GM12878 (cell line): ENCODE results near the gene PRDX3. TPM values are rescaled to one million over a fixed set of nuclear protein-coding genes. Genes with fewer than 3 reads are reported as not detected.

Experiments used
- ATAC-seq: fragments of 200-7000 bp; cut with Tn5 transposase; 3 replicates; pipeline ENCODE4 v1.9.1; 2020; ENCODE audit warnings: mild to moderate bottlenecking, moderate library complexity
- BruUV-seq: library from RNA; stranded (reverse); fragments of 400-500 nt; replicated peaks from 2 replicates; lab custom pipeline; 2021; lab: Mats Ljungman, UMichigan
- CTCF ChIA-PET: fragments of 300-600 bp; sonication (Branson Sonifier 250); formaldehyde crosslinking; extraction: SDS; loops from one replicate; lab custom pipeline; 2021; ENCODE audit warnings: inconsistent platforms; lab: Yijun Ruan, JAX
- POLR2A ChIA-PET: fragments of 350-600 bp; formaldehyde crosslinking; extraction: SDS; loops from one replicate; lab custom pipeline; 2021; ENCODE audit warnings: inconsistent platforms; lab: Charles Lee
- RAD21 ChIA-PET: fragments of 300-600 bp; sonication (Branson Sonifier 250); formaldehyde crosslinking; loops from one replicate; lab custom pipeline; 2023; ENCODE audit warnings: antibody characterized with exemption; ENCODE audit not compliant: unreplicated experiment; lab: Charles Lee
- SMC1A ChIA-PET: fragments of 300-600 bp; sonication (Branson Sonifier 250); formaldehyde crosslinking; loops from one replicate; lab custom pipeline; 2023; ENCODE audit not compliant: unreplicated experiment, uncharacterized antibody; lab: Charles Lee
- DNase-seq: peaks from one replicate; pipeline ENCODE4 v3.0.0-alpha.2; 2011; ENCODE audit warnings: low read depth, low spot score
- FAIRE-seq: peaks from 3 replicates; lab custom pipeline; 2011; peaks lifted over from hg19 to GRCh38; lab: Jason Lieb, UNC
- H2AFZ ChIP-seq: 2 replicates; pipeline ENCODE4 v1.6.0; 2011; ENCODE audit warnings: low read depth, low read length, control low read depth; ENCODE audit not compliant: control insufficient read depth
- H3K27ac ChIP-seq: 2 replicates; pipeline ENCODE4 v1.5.1; 2011; ENCODE audit warnings: control low read depth; ENCODE audit not compliant: control insufficient read depth, insufficient read depth
- H3K27me3 ChIP-seq, 2 experiments: replicated peaks in 1 of 2; 2 replicates each; pipeline versions ENCODE4 v1.6.0 to v1.6.1; 2011; ENCODE audit warnings: low read length in 1 of 2; ENCODE audit not compliant: control insufficient read depth in 2 of 2, insufficient read depth in 2 of 2
- H3K36me3 ChIP-seq, 2 experiments: 2 replicates each; pipeline ENCODE4 v1.5.1; 2011; ENCODE audit warnings: low read length in 1 of 2; ENCODE audit not compliant: control insufficient read depth in 2 of 2, insufficient read depth in 2 of 2
- H3K4me1 ChIP-seq: 2 replicates; pipeline ENCODE4 v1.6.1; 2011; ENCODE audit warnings: mild to moderate bottlenecking, low read length, moderate library complexity, mixed read lengths; ENCODE audit not compliant: control insufficient read depth, insufficient read depth
- H3K4me2 ChIP-seq: 2 replicates; pipeline ENCODE4 v1.6.0; 2011; ENCODE audit warnings: control low read depth; ENCODE audit not compliant: control insufficient read depth, insufficient read depth
- H3K4me3 ChIP-seq: fragments of 200-600 bp; sonication (generic); 2 replicates; pipeline ENCODE4 v1.5.1; 2016
- H3K79me2 ChIP-seq: 2 replicates; pipeline ENCODE4 v1.6.0; 2011; ENCODE audit warnings: low read length; ENCODE audit not compliant: control insufficient read depth, insufficient read depth
- H3K9ac ChIP-seq: 2 replicates; pipeline ENCODE4 v1.8.0; 2011; ENCODE audit warnings: low read length, control low read depth, mixed read lengths; ENCODE audit not compliant: control insufficient read depth, insufficient read depth
- H3K9me3 ChIP-seq: replicated peaks from 3 replicates; pipeline ENCODE4 v1.5.1; 2011; ENCODE audit warnings: mild to moderate bottlenecking, low read length; ENCODE audit not compliant: control insufficient read depth, insufficient read depth
- H4K20me1 ChIP-seq: 2 replicates; pipeline ENCODE4 v1.6.0; 2011; ENCODE audit not compliant: control insufficient read depth, insufficient read depth
- BHLHE40 ChIP-seq, 2 experiments: fragments of 450-650 bp in 1 of 2; IDR thresholded peaks; 2 replicates each; pipeline ENCODE4 v1.6.1; 2011 to 2017; ENCODE audit warnings: low read depth in 2 of 2, borderline replicate concordance in 1 of 2, improper control_type of control experiment in 1 of 2, low read length in 1 of 2, mild to moderate bottlenecking in 1 of 2
- KLF5 ChIP-seq: fragments of 450-650 bp; IDR thresholded peaks from 2 replicates; pipeline ENCODE4 v1.6.1; 2014; ENCODE audit warnings: mild to moderate bottlenecking; ENCODE audit not compliant: partially characterized antibody
- MTA3 ChIP-seq: IDR thresholded peaks from 2 replicates; pipeline ENCODE4 v1.6.1; 2012; ENCODE audit warnings: low read length, inconsistent platforms, borderline replicate concordance
- MYB ChIP-seq: fragments of 150-350 bp; IDR thresholded peaks from 2 replicates; pipeline ENCODE4 v1.6.1; 2014; ENCODE audit warnings: mild to moderate bottlenecking, low read depth, low read length, borderline replicate concordance
- PAX5 ChIP-seq: IDR thresholded peaks from 2 replicates; pipeline ENCODE4 v1.6.1; 2011; ENCODE audit warnings: low read depth, low read length, borderline replicate concordance
- SMAD1 ChIP-seq: fragments of 450-650 bp; IDR thresholded peaks from 2 replicates; pipeline ENCODE4 v1.6.1; 2018; ENCODE audit warnings: mild to moderate bottlenecking, low read depth; ENCODE audit not compliant: partially characterized antibody
- TCF7 ChIP-seq: IDR thresholded peaks from 2 replicates; pipeline ENCODE4 v1.6.1; 2014; ENCODE audit warnings: antibody characterized with exemption, borderline replicate concordance
- ZNF207 ChIP-seq: fragments of 450-650 bp; IDR thresholded peaks from 2 replicates; pipeline ENCODE4 v1.6.1; 2014; ENCODE audit warnings: antibody characterized with exemption, mild to moderate bottlenecking, borderline replicate concordance
- WGBS: methylation state at CpG from one replicate; pipeline ENCODE4 v1.1.6; 2016; ENCODE audit warnings: low lambda C conversion rate; ENCODE audit not compliant: insufficient replicate concordance, insufficient coverage; ENCODE audit errors: missing lambda C conversion rate; 5-methylcytosine and 5-hydroxymethylcytosine counted together
- in situ Hi-C: fragments of 300-500 bp; cut with MboI; formaldehyde crosslinking; loops from 9 replicates; pipeline ENCODE4 v1.14.3; 2018; ENCODE audit warnings: mixed read lengths
- intact Hi-C: fragments of 100-400 bp; cut with micrococcal nuclease; formaldehyde crosslinking; loops from one replicate; pipeline ENCODE4 v1.14.2; 2022; ENCODE audit not compliant: unreplicated experiment
- polyA plus RNA-seq, 11 experiments: library from polyadenylated mRNA; depleted of rRNA in 4 of 11; unstranded in 6 of 11; stranded (reverse) in 5 of 11; fragments of >200 nt; fragmentation: Nextera tagmentation in 4 of 11; fragmentation: Illumina TruSeq in 1 of 11; extraction: Ambion mirVana in 4 of 11; extraction: Trizol in 1 of 11; gene quantifications; 1 replicate in 1 of 11; 2 replicates in 10 of 11; pipeline versions ENCODE4 v1.2.1 to v1.2.3, GENCODE V29; 2011 to 2016; ENCODE audit warnings: inconsistent platforms in 2 of 11, missing spikeins in 2 of 11, low read depth in 1 of 11
- total RNA-seq, 4 experiments: library from RNA; depleted of rRNA in 3 of 4; stranded (reverse); fragments of >200 nt in 3 of 4; fragmentation: Illumina TruSeq in 1 of 4; extraction: Trizol in 1 of 4; gene quantifications; 2 replicates each; pipeline versions ENCODE4 v1.2.1 to v1.2.3, GENCODE V29; 2013 to 2021
- TF ChIP-seq, protein P1 (sequence below): IDR thresholded peaks from 2 replicates; pipeline ENCODE4 v1.6.1; 2011; ENCODE audit warnings: borderline replicate concordance, low read depth, mild to moderate bottlenecking, moderate library complexity, mixed read lengths, low read length; ENCODE audit not compliant: insufficient read depth; ENCODE audit errors: extremely low read length
- TF ChIP-seq, protein P2 (sequence below): fragments of 450-650 bp; IDR thresholded peaks from 2 replicates; pipeline ENCODE4 v1.6.1; 2017; ENCODE audit warnings: mild to moderate bottlenecking, moderate library complexity

The PRDX3 gene
- total and polyA plus RNA-seq, 10 of the 15 experiments (the other 5 are each of a cell fraction or from before 2014, with no cell fraction given), result 195 to 1,431 (median 398) TPM

DNA sequence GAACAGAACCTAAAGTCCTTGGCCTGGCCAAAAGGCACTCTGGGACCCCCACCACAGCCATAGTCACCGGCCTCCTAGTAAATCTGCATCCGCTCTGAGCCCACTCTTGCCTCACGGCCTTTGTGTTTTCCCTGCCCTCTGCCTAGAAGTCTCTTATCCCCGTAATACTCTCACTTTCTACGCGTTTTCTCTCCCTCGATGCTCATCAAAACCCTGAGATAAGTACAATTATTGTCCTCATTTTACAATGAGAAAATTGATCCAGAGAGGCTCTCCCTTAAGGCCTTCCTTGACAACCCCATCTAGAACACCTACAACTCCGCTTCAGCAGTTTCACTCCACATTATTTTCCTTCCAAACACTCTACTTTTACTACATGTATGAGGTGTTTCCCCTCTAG is 11.6 kb downstream of the PRDX3 start:
- ChIA-PET RAD21 (interaction anchor here (0.6 to 1.1 kb wide), 3 partner anchors 12 to 32 kb away, joined by 3 read pairs; no protein-coding TSS in a partner anchor), POLR2A (no interaction called here), CTCF (interaction anchor here (0.6 to 2.1 kb wide), 3 partner anchors 9 to 395 kb away, joined by 3 to 8 read pairs (median 4); no protein-coding TSS in a partner anchor), SMC1A (interaction anchor here (0.7 to 1.2 kb wide), 3 partner anchors 13 to 127 kb away, joined by 3 to 8 read pairs (median 3); no protein-coding TSS in a partner anchor)
- Histone ChIP-seq H2AFZ (no peak overlapping the region), H3K9ac (no peak overlapping the region), H4K20me1 (no peaks in the 10 kb centered on the region), H3K4me2 (no peak overlapping the region), H3K36me3 (peaks cover 7 to 25% of the 10 kb centered on the region in 2 experiments), H3K9me3 (no peaks in the 10 kb centered on the region), H3K27ac (no peak overlapping the region), H3K4me3 (no peak overlapping the region), H3K27me3 (no peaks in the 10 kb centered on the region), H3K79me2 (peaks cover 18% of the 10 kb centered on the region), H3K4me1 (peaks cover 11% of the 10 kb centered on the region)
- DNase-seq, result no peak
- no peak for ATAC-seq
- TF ChIP-seq, protein P1, sequence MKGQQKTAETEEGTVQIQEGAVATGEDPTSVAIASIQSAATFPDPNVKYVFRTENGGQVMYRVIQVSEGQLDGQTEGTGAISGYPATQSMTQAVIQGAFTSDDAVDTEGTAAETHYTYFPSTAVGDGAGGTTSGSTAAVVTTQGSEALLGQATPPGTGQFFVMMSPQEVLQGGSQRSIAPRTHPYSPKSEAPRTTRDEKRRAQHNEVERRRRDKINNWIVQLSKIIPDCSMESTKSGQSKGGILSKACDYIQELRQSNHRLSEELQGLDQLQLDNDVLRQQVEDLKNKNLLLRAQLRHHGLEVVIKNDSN, result no peak
- no peak for TF ChIP-seq ZNF207
- no peak for TF ChIP-seq MTA3
- in situ Hi-C loops, result no loop called here
- no peak for FAIRE-seq
- BruUV-seq, result no TSS peak
- intact Hi-C loops, result no loop called here
- WGBS, result 84% methylated on average over 8 of the region's 8 CpGs

DNA sequence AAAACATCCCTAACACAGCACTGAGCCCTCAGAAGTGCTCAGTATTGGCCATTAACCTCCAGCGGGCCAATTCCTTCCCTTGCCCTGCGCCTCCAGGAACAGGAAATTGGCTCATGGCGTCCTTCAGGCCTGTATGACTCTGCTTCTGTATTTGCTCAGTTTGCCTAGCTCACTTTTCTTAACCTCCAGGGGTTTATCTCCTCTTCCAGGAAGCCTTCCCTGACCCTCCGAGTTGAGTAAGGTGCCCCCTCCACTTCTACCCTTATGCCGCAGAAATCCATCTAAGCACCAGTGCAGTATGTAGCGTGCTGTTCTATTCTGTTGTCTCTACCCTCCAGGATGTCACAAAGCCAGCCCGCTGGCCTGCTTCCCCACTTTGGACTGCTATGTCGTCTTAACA is 12.0 kb downstream of the PRDX3 start:
- ChIA-PET SMC1A (no interaction called here), RAD21 (no interaction called here), CTCF (interaction anchor here (2.1 kb wide), 1 partner anchor 32 kb away, joined by 8 read pairs; no protein-coding TSS in a partner anchor), POLR2A (no interaction called here)
- WGBS, result 71% methylated on average over 8 of the region's 8 CpGs
- Histone ChIP-seq H3K4me3 (no peak overlapping the region), H3K36me3 (peaks cover 5 to 22% of the 10 kb centered on the region in 2 experiments), H3K9ac (no peak overlapping the region; the same call in 1 of the 2 replicates), H3K27me3 (no peaks in the 10 kb centered on the region), H3K9me3 (no peaks in the 10 kb centered on the region), H3K79me2 (peaks cover 18% of the 10 kb centered on the region), H4K20me1 (no peaks in the 10 kb centered on the region)
- no TSS peak for BruUV-seq
- in situ Hi-C loops, result no loop called here
- no peak for FAIRE-seq
- TF ChIP-seq BHLHE40 (IDR thresholded peaks at IDR 0.05; ENCODE audit: borderline replicate concordance in 1 of 2, low read depth in 2 of 2, low read length in 1 of 2) (no peak), SMAD1 (no peak), MYB (no peak), TCF7 (no peak), PAX5 (no peak), KLF5 (no peak)
- TF ChIP-seq, protein P2, sequence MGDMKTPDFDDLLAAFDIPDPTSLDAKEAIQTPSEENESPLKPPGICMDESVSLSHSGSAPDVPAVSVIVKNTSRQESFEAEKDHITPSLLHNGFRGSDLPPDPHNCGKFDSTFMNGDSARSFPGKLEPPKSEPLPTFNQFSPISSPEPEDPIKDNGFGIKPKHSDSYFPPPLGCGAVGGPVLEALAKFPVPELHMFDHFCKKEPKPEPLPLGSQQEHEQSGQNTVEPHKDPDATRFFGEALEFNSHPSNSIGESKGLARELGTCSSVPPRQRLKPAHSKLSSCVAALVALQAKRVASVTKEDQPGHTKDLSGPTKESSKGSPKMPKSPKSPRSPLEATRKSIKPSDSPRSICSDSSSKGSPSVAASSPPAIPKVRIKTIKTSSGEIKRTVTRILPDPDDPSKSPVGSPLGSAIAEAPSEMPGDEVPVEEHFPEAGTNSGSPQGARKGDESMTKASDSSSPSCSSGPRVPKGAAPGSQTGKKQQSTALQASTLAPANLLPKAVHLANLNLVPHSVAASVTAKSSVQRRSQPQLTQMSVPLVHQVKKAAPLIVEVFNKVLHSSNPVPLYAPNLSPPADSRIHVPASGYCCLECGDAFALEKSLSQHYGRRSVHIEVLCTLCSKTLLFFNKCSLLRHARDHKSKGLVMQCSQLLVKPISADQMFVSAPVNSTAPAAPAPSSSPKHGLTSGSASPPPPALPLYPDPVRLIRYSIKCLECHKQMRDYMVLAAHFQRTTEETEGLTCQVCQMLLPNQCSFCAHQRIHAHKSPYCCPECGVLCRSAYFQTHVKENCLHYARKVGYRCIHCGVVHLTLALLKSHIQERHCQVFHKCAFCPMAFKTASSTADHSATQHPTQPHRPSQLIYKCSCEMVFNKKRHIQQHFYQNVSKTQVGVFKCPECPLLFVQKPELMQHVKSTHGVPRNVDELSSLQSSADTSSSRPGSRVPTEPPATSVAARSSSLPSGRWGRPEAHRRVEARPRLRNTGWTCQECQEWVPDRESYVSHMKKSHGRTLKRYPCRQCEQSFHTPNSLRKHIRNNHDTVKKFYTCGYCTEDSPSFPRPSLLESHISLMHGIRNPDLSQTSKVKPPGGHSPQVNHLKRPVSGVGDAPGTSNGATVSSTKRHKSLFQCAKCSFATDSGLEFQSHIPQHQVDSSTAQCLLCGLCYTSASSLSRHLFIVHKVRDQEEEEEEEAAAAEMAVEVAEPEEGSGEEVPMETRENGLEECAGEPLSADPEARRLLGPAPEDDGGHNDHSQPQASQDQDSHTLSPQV, result no peak
- TF ChIP-seq, all 136 proteins: peak for 0
- peaks cover 11% of the 10 kb centered on the region for H3K4me1 ChIP-seq
- no peak for DNase-seq
- no peak overlapping the region for H2AFZ ChIP-seq
- intact Hi-C loops, result no loop called here
- peak overlapping the region; percentile 99 for H3K4me2 ChIP-seq
- ATAC-seq, result no peak
- no peak overlapping the region; the same call in 1 of the 2 replicates for H3K27ac ChIP-seq
